Astrocyte of the spinal cord (primary cell): Measurements from ENCODE around the gene HYAL3.

Experiments
- DNase-seq: peaks from one replicate; pipeline ENCODE4 v3.0.0; 2011; ENCODE audit warnings: low read depth, low spot score
- H3K4me3 ChIP-seq: 2 replicates; pipeline ENCODE4 v1.5.1; 2011; ENCODE audit warnings: low read depth, mild to moderate bottlenecking, low read length, moderate library complexity
- CTCF ChIP-seq: IDR thresholded peaks from 2 replicates; pipeline ENCODE4 v1.5.1; 2012; ENCODE audit warnings: low read depth, mild to moderate bottlenecking, low read length, inconsistent platforms
- in situ Hi-C: cut with HindIII; loops from 2 replicates; pipeline ENCODE4 v1.10.0; 2017; ENCODE audit warnings: low sequenced_read_pairs

The HYAL3 gene

DNA sequence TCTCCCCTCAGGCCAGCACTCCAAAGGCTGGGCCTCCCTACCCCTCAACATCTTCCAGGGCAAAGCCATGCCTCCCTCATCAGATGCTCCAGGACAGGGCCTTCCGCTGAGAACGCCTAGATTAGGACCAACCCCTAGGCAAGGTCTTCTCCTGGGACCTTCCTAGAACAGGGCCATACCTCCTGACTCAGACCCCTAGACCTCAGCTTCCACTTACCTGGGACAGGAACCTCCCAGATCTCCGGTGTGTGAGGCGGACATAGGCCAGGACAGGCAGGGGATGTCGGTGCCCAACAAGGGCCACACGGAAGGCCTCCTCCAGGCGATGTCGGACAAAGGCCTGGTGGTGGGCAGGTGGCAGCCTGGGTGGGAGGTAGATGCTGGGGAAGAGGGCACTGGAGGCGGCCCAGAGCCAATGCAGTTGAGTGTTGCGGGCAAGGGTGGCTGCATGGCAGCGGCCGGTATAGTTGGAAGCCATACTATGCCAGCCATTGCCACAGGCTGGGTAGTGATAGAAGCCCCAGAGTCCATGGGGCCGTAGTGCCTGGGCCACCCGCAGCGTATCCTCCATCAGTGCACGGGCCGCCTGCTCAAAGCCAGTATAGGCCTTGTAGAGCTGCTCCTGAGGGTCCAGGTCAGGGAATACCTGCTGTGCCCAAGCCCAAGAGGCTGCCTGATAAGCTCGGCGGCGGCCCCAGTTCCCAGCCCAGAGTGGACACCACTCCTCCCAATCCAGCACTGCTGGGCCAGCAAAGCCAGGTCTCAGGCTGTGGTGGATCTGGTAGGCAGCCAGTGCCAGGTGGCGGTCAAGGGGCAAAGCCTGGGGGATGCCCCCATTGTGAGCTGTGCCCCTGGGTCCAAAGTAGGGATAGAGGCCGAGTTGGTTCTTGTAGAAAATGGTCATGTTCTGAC is 4.5 kb downstream of the HYAL3 start:
- in situ Hi-C loops, result no loop called here
- DNase-seq, result no peak
- H3K4me3 ChIP-seq, result no peak overlapping the region
- TF ChIP-seq CTCF, result no peak

DNA sequence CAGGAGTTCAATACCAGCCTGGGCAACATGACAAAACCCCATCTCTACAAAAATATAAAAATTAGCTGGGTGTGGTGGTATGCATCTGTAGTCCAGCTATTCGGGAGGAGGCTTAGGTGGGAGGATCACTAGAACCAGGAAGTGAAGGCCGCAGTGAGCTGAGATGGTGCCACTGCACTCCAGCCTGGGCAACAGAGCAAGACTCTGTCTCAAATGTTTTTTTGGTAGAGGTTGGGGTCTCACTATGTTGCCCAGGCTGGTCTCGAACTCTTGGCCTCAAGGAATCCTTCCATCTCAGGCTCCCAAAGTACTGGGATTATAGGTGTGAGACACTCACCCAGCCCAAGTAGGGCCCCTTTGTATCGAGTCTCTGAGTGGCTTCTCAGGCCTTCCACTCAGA is 5.1 kb downstream of the HYAL3 start:
- TF ChIP-seq CTCF, result no peak
- in situ Hi-C loops, result no loop called here
- no peak overlapping the region for H3K4me3 ChIP-seq
- DNase-seq, result no peak

DNA sequence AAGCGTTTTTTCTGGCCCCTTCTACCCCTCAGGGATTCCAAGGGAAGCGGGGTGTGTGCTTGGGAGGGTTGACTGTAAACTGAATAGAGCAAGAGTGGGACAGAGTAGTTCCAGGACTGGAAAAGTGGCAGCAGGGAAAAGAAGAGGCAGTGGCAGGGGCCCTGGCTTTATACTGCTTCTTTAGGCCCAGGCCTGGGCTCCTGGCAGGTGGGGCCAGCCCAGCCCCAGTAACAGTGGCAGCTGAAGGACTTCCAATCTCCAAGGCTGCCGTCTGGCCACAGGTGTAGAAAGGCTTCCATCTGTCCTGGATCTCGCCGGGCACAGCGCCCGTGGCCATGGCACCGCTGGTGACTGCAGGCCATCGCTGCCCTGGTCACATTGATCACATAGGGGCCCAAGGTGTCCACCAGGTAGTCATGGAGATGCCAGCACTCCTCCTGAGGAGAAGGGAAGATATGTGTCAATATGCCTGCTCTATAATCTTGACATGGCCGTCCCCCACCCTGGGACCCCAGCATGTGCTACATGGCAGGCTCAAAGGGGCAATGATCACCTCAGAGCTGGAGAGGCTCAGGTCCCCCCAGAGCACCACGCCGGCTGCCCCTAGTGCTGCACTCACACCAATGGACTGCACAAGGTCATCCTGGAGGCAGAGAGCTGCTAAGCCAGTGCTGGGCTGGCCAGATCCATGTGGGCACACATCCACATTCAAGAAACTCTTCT is 6.0 kb downstream of the HYAL3 start:
- DNase-seq, result no peak
- TF ChIP-seq CTCF, result no peak
- in situ Hi-C loops, result no loop called here
- H3K4me3 ChIP-seq, result no peak overlapping the region

- TF ChIP-seq CTCF, result no peak
- peak; percentile 98 for DNase-seq
- H3K4me3 ChIP-seq, result peak within 1 kb of the TSS; percentile 92
- in situ Hi-C loops, result no loop called here
Measured at GRCh38 chr3:50292159-50293078, 6.8 kb downstream of the HYAL3 start, which contains the start of gene IFRD2. TSS of gene IFRD2 (minus strand) at chr3:50292429. CDS start at chr3:50292274, 155 bp downstream.

DNA sequence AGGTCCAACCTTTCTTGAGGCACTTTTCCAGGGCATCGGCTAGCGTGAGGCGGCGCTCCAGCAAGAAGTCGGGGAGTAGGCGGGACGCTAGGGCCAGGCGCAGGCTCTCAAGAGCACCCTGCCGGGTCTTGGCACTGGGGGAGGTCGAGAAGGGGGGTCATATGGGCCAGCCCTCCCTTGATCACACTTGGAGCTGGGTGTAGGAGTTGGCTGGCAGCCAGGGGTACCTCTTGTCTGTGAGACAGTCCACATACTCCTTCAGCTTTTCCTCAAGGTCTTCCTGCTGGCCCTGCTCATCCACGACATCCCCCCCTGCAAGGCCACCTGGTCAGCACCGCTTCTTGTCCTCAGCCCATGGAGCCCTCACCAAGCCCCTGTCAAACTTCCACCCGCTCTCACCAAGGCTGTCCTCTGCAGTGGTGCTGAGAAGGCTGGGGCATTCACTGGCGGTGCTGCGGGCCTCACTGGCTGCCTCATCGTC is 9.0 kb downstream of the HYAL3 start:
- H3K4me3 ChIP-seq, result no peak overlapping the region
- no peak for DNase-seq
- in situ Hi-C loops, result no loop called here

More for the DNA sequence above, 9.0 kb downstream of the HYAL3 start:
- no peak for TF ChIP-seq CTCF
